Right forelimb (tissue), 1 donor: ENCODE data around the gene CLEC18B.
"Not testable (repeated sequence)": the region's sequence is repeated elsewhere in the genome, so short reads cannot be mapped to it uniquely, and the experiment has no call there.

Experiments
- DNase-seq: peaks from one replicate; pipeline ENCODE4 v3.0.0-alpha.2; 2018

CLEC18B gene

GRCh38 chr16:74443624-74444346 lies 22.5 kb upstream of the CLEC18B start:
- not testable (repeated sequence) for DNase-seq

GRCh38 chr16:74439685-74440084 lies 18.4 kb upstream of the CLEC18B start:
- no peak for DNase-seq

- DNase-seq, result no peak
These were observed 17.3 kb upstream of the CLEC18B start for GRCh38 chr16:74438492-74438979.

- DNase-seq, result no peak
These were observed 10.2 kb upstream of the CLEC18B start for GRCh38 chr16:74431516-74431915.

GRCh38 chr16:74430036-74430712 lies 8.9 kb upstream of the CLEC18B start:
- peak; percentile 64 for DNase-seq

- DNase-seq, result not testable (repeated sequence)
These were observed 7.2 kb upstream of the CLEC18B start for GRCh38 chr16:74428493-74428892.

GRCh38 chr16:74425751-74426150 lies 4.5 kb upstream of the CLEC18B start:
- not testable (repeated sequence) for DNase-seq

GRCh38 chr16:74423721-74424120 lies 2.4 kb upstream of the CLEC18B start:
- not testable (repeated sequence) for DNase-seq

GRCh38 chr16:74422086-74422485 lies 808 bp upstream of the CLEC18B start:
- not testable (repeated sequence) for DNase-seq

- not testable (repeated sequence) for DNase-seq
These were observed 156 bp upstream of the CLEC18B start for GRCh38 chr16:74421482-74421785.

- not testable (repeated sequence) for DNase-seq
These were observed 1.5 kb downstream of the CLEC18B start for GRCh38 chr16:74419811-74420210.

GRCh38 chr16:74417897-74418296 lies 3.4 kb downstream of the CLEC18B start:
- DNase-seq, result not testable (repeated sequence)

- not testable (repeated sequence) for DNase-seq
These were observed 7.4 kb downstream of the CLEC18B start for GRCh38 chr16:74413920-74414319.

- not testable (repeated sequence) for DNase-seq
These were observed 7.8 kb downstream of the CLEC18B start for GRCh38 chr16:74413485-74413884.

- DNase-seq, result not testable (repeated sequence)
These were observed 8.4 kb downstream of the CLEC18B start for GRCh38 chr16:74412775-74413390.

- DNase-seq, result not testable (repeated sequence)
These were observed 9.0 kb downstream of the CLEC18B start for GRCh38 chr16:74412138-74412774.

GRCh38 chr16:74410981-74411380 lies 10.3 kb downstream of the CLEC18B start:
- DNase-seq, result not testable (repeated sequence)

GRCh38 chr16:74410057-74410957 lies 11.0 kb downstream of the CLEC18B start:
- DNase-seq, result not testable (repeated sequence)

GRCh38 chr16:74409185-74409981 lies 11.9 kb downstream of the CLEC18B start:
- not testable (repeated sequence) for DNase-seq

GRCh38 chr16:74407362-74407705 lies 13.9 kb downstream of the CLEC18B start:
- DNase-seq, result peak; percentile 76
